Motor neuron (in vitro differentiated cells): ENCODE data around the gene IGSF9. TPM values are rescaled to one million over a fixed set of nuclear protein-coding genes. Genes with fewer than 3 reads are reported as not detected.

Experiments used
- ATAC-seq, 8 experiments: fragments of 200-7000 bp; cut with Tn5 transposase; replicated peaks in 6 of 8; 2 replicates each; pipeline ENCODE4 v1.8.0; 2021; ENCODE audit warnings: mild to moderate bottlenecking in 8 of 8, moderate library complexity in 8 of 8
- H3K27ac ChIP-seq, 2 donors: fragments of 250-450 bp; sonication (Bioruptor Pico); 2 replicates each; pipeline ENCODE4 v1.9.0; 2021; ENCODE audit warnings: antibody characterized with exemption in 2 of 2, mild to moderate bottlenecking in 2 of 2, moderate library complexity in 1 of 2
- H3K4me1 ChIP-seq, 2 donors: fragments of 250-450 bp; sonication (Bioruptor Pico); replicated peaks in 1 of 2; 2 replicates each; pipeline ENCODE4 v1.6.1; 2021; ENCODE audit warnings: antibody characterized with exemption in 2 of 2, mild to moderate bottlenecking in 2 of 2, moderate library complexity in 1 of 2
- H3K4me3 ChIP-seq, 5 donors: fragments of 250-450 bp; sonication (Bioruptor Pico); 2 replicates each; pipeline ENCODE4 v1.9.0; 2021; ENCODE audit warnings: antibody characterized with exemption in 5 of 5, mild to moderate bottlenecking in 5 of 5, moderate library complexity in 4 of 5
- WGBS, 10 experiments: fragments of 450-650 bp; shearing (Covaris generic); methylation state at CpG; one replicate each; pipeline ENCODE4 v1.0.0; 2022; 5-methylcytosine and 5-hydroxymethylcytosine counted together
- in situ Hi-C, 9 experiments: fragments of 400-800 bp; cut with MboI; loops; one replicate each; pipeline ENCODE4 v1.15.0; 2021; ENCODE audit warnings: low sequenced_read_pairs in 9 of 9, low pct_unique_long_range_greater_than_20kb in 2 of 9; ENCODE audit not compliant: unreplicated experiment in 9 of 9
- total RNA-seq, 8 experiments: library from RNA; unstranded; fragments of 300-600 nt; gene quantifications; 2 replicates each; pipeline versions ENCODE4 v1.2.3 to v1.2.4, GENCODE V29; 2022

IGSF9 gene
- total RNA-seq, 8 experiments from 2014 or later = 0.59 to 16.2 (median 3.4) TPM

DNA sequence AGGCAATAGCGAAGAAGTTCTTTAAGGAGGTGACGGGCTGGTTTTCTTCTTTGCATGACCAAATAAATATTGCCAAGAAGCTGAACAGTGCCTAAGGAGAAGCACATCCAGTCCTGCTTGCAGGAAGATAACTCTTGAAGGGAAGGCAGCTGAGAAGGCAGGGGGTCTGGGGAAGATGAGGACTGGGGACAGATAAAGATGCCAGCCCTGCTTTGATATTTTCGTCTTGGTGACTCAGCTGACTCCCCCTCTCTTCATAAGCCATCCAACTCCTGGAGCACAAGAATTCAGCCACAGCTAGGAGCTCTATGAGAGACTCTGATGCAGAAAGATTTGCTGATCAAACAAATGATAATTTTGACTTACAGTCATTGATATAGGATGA is 48.9 kb downstream of the IGSF9 start:
- Histone ChIP-seq H3K27ac (no peak overlapping the region), H3K4me1 (peaks cover 3 to 9% of the 10 kb centered on the region in 2 donors), H3K4me3 (no peak overlapping the region)
- ATAC-seq = peak in 1 of 8 experiments; percentile 29
- in situ Hi-C loops = loop anchor here in 4 of 9 experiments (10.0 to 25.0 kb wide), 3 partner anchors 92 to 109 kb away; partner anchors contain the start of genes DUSP23 (in 2 of the 4) and FCRL6 (in 1 of the 4)
- 50 to 100% (median 85%) methylated on average over 1 to 3 of the region's 3 CpGs; no CpG with 5 or more reads in 2 of the 10 experiments for WGBS, 10 experiments

DNA sequence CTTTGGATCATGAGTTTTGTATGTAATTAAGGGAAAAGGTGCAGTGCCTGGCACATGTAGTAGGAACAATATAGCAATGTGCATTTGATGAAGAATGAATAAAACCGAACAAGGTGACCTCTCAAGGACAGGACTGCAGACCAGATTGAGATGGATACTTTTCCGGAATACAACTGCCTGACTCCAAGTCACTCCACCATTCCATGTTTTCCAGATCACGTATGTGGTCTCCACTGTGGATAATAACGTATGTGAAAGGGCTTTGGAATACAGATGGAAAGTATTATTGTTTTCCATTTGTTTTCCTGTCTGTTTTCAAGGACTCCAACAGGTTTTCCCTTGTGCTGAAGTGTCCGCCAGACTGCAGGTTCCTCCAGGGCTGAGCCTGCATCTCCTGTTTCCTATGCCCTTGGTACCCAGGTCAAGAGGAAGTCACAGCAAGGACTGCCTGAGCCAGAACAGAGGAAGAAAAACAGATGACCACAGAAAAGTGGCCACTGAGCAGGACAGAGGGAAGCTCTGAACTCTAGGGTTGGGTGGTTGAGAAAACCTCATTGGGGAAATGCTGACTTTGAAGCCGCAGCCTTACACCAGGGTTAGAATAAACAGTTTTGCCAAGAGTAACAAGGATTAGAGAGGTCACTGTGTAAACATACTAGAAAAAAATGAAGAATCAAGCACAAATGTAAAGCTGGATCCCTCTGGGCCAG is 49.4 kb downstream of the IGSF9 start:
- 58 to 100% (median 85%) methylated on average over 1 to 6 of the region's 6 CpGs; no CpG with 5 or more reads in 1 of the 10 experiments for WGBS, 10 experiments
- Histone ChIP-seq H3K4me1 (peaks cover 3 to 9% of the 10 kb centered on the region in 2 donors), H3K27ac (no peak overlapping the region), H3K4me3 (no peak overlapping the region)
- ATAC-seq = no peak
- in situ Hi-C loops = loop anchor here in 4 of 9 experiments (10.0 to 25.0 kb wide), 3 partner anchors 91 to 109 kb away; partner anchors contain the start of genes DUSP23 (in 2 of the 4) and FCRL6 (in 1 of the 4)

DNA sequence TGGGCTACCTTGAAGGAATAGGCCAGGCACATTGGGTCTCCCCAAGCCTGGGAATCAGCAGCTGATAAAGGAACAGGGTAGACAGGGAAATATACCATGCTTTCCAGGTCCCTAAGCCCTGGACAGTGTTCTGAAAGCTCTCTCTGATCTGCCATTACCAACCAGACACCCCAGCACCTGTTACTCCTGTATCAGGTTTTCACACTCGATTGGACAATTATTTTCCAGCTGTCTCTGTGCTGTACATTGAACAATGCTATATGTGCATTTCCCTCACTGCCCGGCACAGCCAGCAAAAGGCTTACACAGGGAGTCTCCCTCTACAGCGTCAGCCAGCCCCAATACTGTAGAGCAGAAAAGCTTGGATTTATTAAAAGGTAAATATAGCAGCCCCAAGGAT is 50.1 kb downstream of the IGSF9 start:
- in situ Hi-C loops = loop anchor here in 4 of 9 experiments (10.0 to 25.0 kb wide), 3 partner anchors 90 to 108 kb away; partner anchors contain the start of genes DUSP23 (in 2 of the 4) and FCRL6 (in 1 of the 4)
- 27 to 82% (median 74%) methylated on average over 1 to 2 of the region's 3 CpGs; no CpG with 5 or more reads in 4 of the 10 experiments for WGBS, 10 experiments
- Histone ChIP-seq H3K27ac (no peak overlapping the region), H3K4me3 (no peak overlapping the region), H3K4me1 (peaks cover 3 to 6% of the 10 kb centered on the region in 2 donors)
- no peak for ATAC-seq

DNA sequence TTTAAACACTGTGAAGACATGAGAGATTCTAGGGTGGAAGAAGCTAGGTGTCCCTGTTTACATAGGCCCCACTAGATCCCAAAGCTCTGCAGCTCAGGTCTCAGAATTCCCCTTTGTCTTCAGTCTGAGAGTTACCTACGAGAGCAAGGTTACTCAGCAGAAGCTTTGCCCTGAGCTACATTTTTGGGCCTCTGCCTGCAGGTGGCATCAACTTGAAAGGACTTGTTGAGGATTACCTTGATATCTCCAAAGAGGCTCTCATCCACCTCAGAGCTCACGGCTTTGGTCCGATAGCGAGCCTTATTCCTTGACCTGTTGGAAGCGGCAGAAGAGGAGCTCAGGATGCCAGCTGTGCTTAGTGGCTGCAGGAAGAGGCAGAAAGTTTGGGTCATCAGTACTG is 52.5 kb downstream of the IGSF9 start:
- ATAC-seq = no peak
- no peaks in the 10 kb centered on the region for H3K4me1 ChIP-seq
- H3K27ac ChIP-seq = no peak overlapping the region
- WGBS, 10 experiments = 66 to 100% (median 78%) methylated on average over 2 to 5 of the region's 5 CpGs; no CpG with 5 or more reads in 2 of the 10 experiments
- in situ Hi-C loops = loop anchor here in 4 of 9 experiments (10.0 to 25.0 kb wide), 3 partner anchors 88 to 106 kb away; partner anchors contain the start of genes DUSP23 (in 2 of the 4) and FCRL6 (in 1 of the 4)
- H3K4me3 ChIP-seq = no peak overlapping the region

DNA sequence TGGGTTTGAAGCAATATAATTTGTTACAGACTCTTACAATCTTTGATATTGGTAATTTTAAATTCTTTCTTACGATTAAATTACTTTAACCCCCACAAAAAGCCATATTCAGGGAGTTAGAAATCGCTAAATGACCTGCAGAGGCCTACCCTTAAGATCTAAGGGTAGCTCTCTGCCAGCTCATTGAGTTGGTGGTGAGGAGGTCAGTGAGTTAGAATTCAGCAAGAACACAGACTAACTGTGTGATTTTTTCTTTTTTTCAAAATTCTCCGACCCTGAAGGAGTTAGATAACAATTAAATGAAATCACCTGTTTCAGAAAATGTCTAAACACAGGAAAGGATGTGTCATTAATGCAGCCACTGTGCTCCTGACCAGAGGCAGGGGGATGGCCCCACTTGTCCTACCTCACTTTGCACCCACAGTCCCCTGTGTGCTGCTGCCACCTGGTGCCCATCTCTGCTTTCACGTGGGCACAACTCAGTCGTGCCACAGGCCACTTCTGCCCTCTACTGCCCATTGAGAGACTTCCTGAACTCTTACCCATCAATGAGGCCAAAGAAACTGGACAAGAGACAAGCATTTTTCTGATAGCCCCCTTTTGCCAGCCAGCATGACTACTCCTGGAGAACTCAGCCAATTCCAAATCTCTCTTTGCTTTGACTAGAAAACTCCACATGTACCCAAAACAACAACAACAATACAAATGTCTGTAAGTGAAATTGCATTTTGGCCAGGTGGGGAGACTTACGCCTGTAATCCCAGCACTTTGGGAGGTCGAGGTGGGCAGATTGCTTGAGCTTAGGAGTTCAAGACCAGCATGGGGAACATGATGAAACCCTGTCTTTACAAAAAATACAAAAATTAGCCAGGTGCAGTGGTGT is 53.9 kb downstream of the IGSF9 start:
- Histone ChIP-seq H3K4me3 (no peak overlapping the region), H3K27ac (no peak overlapping the region), H3K4me1 (no peaks in the 10 kb centered on the region)
- WGBS, 10 experiments = 24 to 100% (median 54%) methylated on average over 1 to 7 of the region's 7 CpGs
- in situ Hi-C loops = loop anchor here in 4 of 9 experiments (10.0 to 25.0 kb wide), 3 partner anchors 87 to 104 kb away; partner anchors contain the start of genes DUSP23 (in 2 of the 4) and FCRL6 (in 1 of the 4)
- peak; percentile 91 to 100 (median 96) for ATAC-seq

DNA sequence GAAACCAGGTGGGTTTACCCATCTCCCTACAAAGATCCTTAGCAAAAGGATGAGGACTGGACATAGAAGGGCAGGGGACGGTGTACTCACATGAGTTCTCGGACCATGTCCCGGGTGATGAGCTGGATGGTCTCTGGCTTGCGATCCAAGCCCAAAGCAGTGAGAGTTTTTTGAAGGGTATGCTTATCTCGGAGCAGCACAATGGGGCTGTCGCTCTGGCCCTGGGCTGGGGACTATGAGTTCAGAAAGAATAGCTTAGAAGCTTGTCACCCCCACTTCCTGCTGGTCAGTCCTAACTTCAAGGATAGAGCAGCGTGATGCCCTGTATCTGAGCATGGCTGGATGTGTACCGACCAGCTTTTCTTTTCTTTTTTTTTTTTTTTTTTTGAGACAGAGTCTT is 55.0 kb downstream of the IGSF9 start:
- in situ Hi-C loops = loop anchor here in 4 of 9 experiments (10.0 to 25.0 kb wide), 3 partner anchors 86 to 103 kb away; partner anchors contain the start of genes DUSP23 (in 2 of the 4) and FCRL6 (in 1 of the 4)
- no peak for ATAC-seq
- no peaks in the 10 kb centered on the region for H3K4me1 ChIP-seq
- no peak overlapping the region for H3K4me3 ChIP-seq
- 72 to 100% (median 93%) methylated on average over 1 to 8 of the region's 8 CpGs for WGBS, 10 experiments
- H3K27ac ChIP-seq = no peak overlapping the region

DNA sequence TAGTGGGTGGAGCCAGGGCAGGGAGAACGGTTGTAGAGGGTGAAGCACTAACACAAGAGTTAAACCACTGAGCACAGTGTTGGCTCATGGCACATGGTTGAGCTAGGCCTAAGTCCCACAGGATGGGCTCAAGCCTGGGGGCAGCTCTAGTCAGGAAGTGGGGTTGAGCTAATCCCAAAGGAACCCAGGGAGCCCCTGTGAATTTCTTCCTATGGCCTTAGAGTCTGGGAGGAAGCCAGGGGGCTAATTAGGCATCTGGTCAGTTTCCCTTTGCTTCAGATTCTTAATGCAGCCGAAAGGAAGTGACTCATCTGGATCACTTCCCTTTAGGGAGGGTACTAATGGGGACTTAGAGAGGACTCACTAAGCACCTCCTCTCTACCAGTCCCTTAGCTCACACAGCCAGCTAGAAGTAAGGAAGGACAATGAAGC is 55.6 kb downstream of the IGSF9 start:
- Histone ChIP-seq H3K4me3 (no peak overlapping the region), H3K27ac (no peak overlapping the region), H3K4me1 (no peaks in the 10 kb centered on the region)
- in situ Hi-C loops = loop anchor here in 4 of 9 experiments (10.0 to 25.0 kb wide), 3 partner anchors 85 to 103 kb away; partner anchors contain the start of genes DUSP23 (in 2 of the 4) and FCRL6 (in 1 of the 4)
- WGBS, 10 experiments = 0 to 88% (median 53%) methylated on average over 1 to 2 of the region's 2 CpGs; no CpG with 5 or more reads in 1 of the 10 experiments
- peak in 7 of 8 experiments; percentile 37 to 89 (median 51) for ATAC-seq

DNA sequence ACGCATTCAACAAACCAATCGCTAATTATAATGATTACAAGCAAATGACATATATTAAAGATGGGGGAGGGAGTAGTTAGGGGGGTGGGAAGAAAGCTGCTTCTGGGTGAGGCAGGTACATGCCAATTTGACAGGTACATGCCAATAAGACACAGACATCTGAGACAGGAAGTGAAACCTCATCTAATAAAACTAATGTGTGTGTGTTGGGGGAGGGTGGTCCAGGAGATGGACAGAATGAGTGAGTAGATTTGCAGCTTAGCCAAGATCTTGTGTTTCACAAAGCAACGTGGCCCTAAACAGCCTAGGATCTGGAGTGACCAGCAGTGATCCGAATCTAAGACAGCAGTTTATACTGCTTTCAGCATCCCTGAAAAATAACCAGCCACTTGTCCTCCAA is 56.2 kb downstream of the IGSF9 start:
- 67 to 100% (median 90%) methylated on average over 1 to 3 of the region's 4 CpGs; no CpG with 5 or more reads in 1 of the 10 experiments for WGBS, 10 experiments
- H3K4me1 ChIP-seq = no peaks in the 10 kb centered on the region
- H3K27ac ChIP-seq = no peak overlapping the region
- H3K4me3 ChIP-seq = no peak overlapping the region
- no peak for ATAC-seq
- in situ Hi-C loops = loop anchor here in 2 of 9 experiments (25.0 kb wide), 1 partner anchor 102 kb away; the partner anchor contains the start of gene DUSP23 (in 2 of the 2)

DNA sequence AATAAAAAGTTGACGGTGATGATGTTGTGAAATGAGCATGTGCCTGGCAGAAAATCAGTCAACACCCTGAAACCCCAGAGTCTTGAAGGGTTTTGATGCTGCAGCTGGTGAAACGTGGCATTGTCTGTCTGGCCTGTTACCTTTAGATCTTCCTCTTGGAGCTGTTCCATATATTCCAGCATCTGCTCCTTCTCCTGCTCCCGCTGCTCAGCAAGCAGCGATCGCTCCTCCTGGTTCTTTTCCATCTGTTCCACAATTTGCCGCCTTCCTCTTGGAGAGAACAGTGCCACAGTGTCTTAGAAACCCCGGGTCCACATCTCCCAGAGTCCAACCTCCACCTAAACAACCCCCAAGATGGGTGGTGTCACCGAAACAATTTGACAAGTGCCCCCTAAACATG is 61.1 kb downstream of the IGSF9 start:
- ATAC-seq = no peak
- Histone ChIP-seq H3K4me1 (no peaks in the 10 kb centered on the region), H3K27ac (no peak overlapping the region), H3K4me3 (no peak overlapping the region)
- WGBS, 10 experiments = 40 to 100% (median 68%) methylated on average over 1 to 8 of the region's 8 CpGs; no CpG with 5 or more reads in 1 of the 10 experiments
- in situ Hi-C loops = loop anchor here in 2 of 9 experiments (25.0 kb wide), 1 partner anchor 97 kb away; the partner anchor contains the start of gene DUSP23 (in 2 of the 2)

DNA sequence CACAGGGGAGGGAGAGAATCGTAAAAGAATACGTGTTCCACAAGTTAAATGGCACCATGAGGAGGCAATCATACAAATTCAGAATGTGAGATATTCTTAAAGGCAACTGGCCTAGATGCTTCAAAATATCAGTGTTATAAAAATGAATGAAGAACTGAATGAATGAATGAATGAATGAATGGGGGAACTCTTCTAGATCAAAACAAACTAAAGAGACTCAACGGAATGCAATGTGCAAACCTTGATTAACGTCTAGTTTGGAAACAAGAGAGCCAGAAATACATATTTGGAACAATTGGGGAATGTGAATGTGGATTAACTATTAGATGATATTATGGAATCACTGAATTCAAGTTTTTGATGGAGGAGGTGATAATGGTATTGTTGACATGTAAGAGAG is 62.3 kb downstream of the IGSF9 start:
- 23 to 100% (median 78%) methylated on average over 1 to 4 of the region's 4 CpGs for WGBS, 10 experiments
- no peak for ATAC-seq
- in situ Hi-C loops = loop anchor here in 2 of 9 experiments (25.0 kb wide), 1 partner anchor 96 kb away; the partner anchor contains the start of gene DUSP23 (in 2 of the 2)
- no peak overlapping the region for H3K4me3 ChIP-seq
- no peaks in the 10 kb centered on the region for H3K4me1 ChIP-seq
- H3K27ac ChIP-seq = no peak overlapping the region

DNA sequence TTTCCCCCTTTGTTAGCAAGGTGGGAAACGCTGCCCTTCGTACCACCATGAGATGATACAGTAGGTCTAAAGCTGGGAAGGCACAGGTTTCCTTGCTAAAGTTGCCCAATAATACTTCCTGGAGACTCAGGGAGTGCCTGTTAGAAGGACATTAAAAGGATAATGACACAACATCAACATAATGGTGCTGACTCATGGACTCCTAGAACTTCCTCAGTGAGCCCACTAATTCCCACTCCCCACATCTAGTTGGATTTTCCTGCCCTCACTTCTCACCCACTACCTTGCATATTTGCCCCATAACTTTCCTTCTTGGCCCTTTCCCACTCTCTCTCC is 62.9 kb downstream of the IGSF9 start:
- Histone ChIP-seq H3K4me3 (no peak overlapping the region), H3K4me1 (no peaks in the 10 kb centered on the region), H3K27ac (no peak overlapping the region)
- peak in 3 of 8 experiments; percentile 56 to 83 (median 83) for ATAC-seq
- 82 to 100% (median 93%) methylated on average over 2 of the region's 2 CpGs; no CpG with 5 or more reads in 2 of the 10 experiments for WGBS, 10 experiments
- in situ Hi-C loops = loop anchor here in 2 of 9 experiments (25.0 kb wide), 1 partner anchor 95 kb away; the partner anchor contains the start of gene DUSP23 (in 2 of the 2)
